ENCODE results near the gene ARHGAP23.

The ARHGAP23 gene

GRCh38 chr17:38533241-38533640, 105.0 kb downstream of the ARHGAP23 start:
- no peak overlapping the region for H3K27ac ChIP-seq
- no peak for TF ChIP-seq CTCF (conservative IDR thresholded peaks at IDR 0.05)
- no peak for TF ChIP-seq ZFX (IDR thresholded peaks at IDR 0.05)

- TF ChIP-seq CTCF (conservative IDR thresholded peaks at IDR 0.05) (no peak), ZFX (IDR thresholded peaks at IDR 0.05) (no peak)
- no peak overlapping the region for H3K27ac ChIP-seq
Measured at GRCh38 chr17:38533866-38534497, 105.7 kb downstream of the ARHGAP23 start.

GRCh38 chr17:38534498-38534885, 106.2 kb downstream of the ARHGAP23 start:
- no peak overlapping the region for H3K27ac ChIP-seq
- TF ChIP-seq ZFX (IDR thresholded peaks at IDR 0.05): no peak
- no peak for TF ChIP-seq CTCF (conservative IDR thresholded peaks at IDR 0.05)

GRCh38 chr17:38535886-38536285, 107.6 kb downstream of the ARHGAP23 start:
- TF ChIP-seq ZFX (IDR thresholded peaks at IDR 0.05) (no peak), CTCF (conservative IDR thresholded peaks at IDR 0.05) (no peak)

GRCh38 chr17:38536661-38537060, 108.4 kb downstream of the ARHGAP23 start:
- no peak for TF ChIP-seq CTCF (conservative IDR thresholded peaks at IDR 0.05)
- no peak for TF ChIP-seq ZFX (IDR thresholded peaks at IDR 0.05)
- H3K27ac ChIP-seq: no peak overlapping the region

More at GRCh38 chr17:38535886-38536285, 107.6 kb downstream of the ARHGAP23 start:
- H3K27ac ChIP-seq: no peak overlapping the region

- H3K27ac ChIP-seq: peak overlapping the region; percentile 48
- TF ChIP-seq ZFX (IDR thresholded peaks at IDR 0.05) (no peak), CTCF (conservative IDR thresholded peaks at IDR 0.05) (no peak)
Measured at GRCh38 chr17:38538906-38539305, 110.6 kb downstream of the ARHGAP23 start.

GRCh38 chr17:38539386-38539785, 111.1 kb downstream of the ARHGAP23 start:
- H3K27ac ChIP-seq: peak overlapping the region; percentile 48
- TF ChIP-seq CTCF (conservative IDR thresholded peaks at IDR 0.05) (no peak), ZFX (IDR thresholded peaks at IDR 0.05) (no peak)

Measured in C4-2B (cell line).